Measurements from ENCODE around the gene SELENOH.

The SELENOH gene

GRCh38 chr11:57709802-57710367 lies 31.4 kb upstream of the SELENOH start:
- no peak overlapping the region for H3K4me3 ChIP-seq (ENCODE audit: low read length)
- H3K79me2 ChIP-seq (ENCODE audit: low read length), result peaks cover 59% of the 10 kb centered on the region
- H2AFZ ChIP-seq (ENCODE audit: low read length), result no peak overlapping the region
- H3K9me3 ChIP-seq (replicated peaks; ENCODE audit: insufficient read depth, low read length), result no peaks in the 10 kb centered on the region
- no peaks in the 10 kb centered on the region for H4K20me1 ChIP-seq (ENCODE audit: insufficient read depth, low read length)
- no peaks in the 10 kb centered on the region for H3K36me3 ChIP-seq (replicated peaks; ENCODE audit: insufficient read depth, low read length)
- DNase-seq, result no peak
- H3K4me2 ChIP-seq (ENCODE audit: low read depth, low read length), result no peak overlapping the region
- TF ChIP-seq EZH2 (optimal IDR thresholded peaks at IDR 0.05; ENCODE audit: low read depth, low read length) (no peak), EZH2phosphoT487 (IDR thresholded peaks at IDR 0.05; ENCODE audit: low read length) (no peak)
- TF ChIP-seq, protein P1, sequence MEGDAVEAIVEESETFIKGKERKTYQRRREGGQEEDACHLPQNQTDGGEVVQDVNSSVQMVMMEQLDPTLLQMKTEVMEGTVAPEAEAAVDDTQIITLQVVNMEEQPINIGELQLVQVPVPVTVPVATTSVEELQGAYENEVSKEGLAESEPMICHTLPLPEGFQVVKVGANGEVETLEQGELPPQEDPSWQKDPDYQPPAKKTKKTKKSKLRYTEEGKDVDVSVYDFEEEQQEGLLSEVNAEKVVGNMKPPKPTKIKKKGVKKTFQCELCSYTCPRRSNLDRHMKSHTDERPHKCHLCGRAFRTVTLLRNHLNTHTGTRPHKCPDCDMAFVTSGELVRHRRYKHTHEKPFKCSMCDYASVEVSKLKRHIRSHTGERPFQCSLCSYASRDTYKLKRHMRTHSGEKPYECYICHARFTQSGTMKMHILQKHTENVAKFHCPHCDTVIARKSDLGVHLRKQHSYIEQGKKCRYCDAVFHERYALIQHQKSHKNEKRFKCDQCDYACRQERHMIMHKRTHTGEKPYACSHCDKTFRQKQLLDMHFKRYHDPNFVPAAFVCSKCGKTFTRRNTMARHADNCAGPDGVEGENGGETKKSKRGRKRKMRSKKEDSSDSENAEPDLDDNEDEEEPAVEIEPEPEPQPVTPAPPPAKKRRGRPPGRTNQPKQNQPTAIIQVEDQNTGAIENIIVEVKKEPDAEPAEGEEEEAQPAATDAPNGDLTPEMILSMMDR (IDR thresholded peaks at IDR 0.05; ENCODE audit: low read length), result no peak
- H3K27me3 ChIP-seq (replicated peaks; ENCODE audit: insufficient read depth, low read length), result no peaks in the 10 kb centered on the region
- H3K4me1 ChIP-seq (ENCODE audit: low read length), result peaks cover 14% of the 10 kb centered on the region
- no peak overlapping the region for H3K27ac ChIP-seq (ENCODE audit: low read length)
- H3K9me2 ChIP-seq (replicated peaks; ENCODE audit: insufficient read depth, low read length), result no peaks in the 10 kb centered on the region
- H3F3A ChIP-seq (ENCODE audit: insufficient read depth, low read length), result 0 out of 2 replicates have a peak, but pooled peaks cover 7% of the 10 kb centered on the region
- no peak overlapping the region for H3K9ac ChIP-seq (ENCODE audit: low read length)

- H3K27me3 ChIP-seq (replicated peaks; ENCODE audit: insufficient read depth, low read length), result no peaks in the 10 kb centered on the region
- peak within 1 kb of the TSS; percentile 89 for H3K9ac ChIP-seq (ENCODE audit: low read length)
- H3F3A ChIP-seq (ENCODE audit: insufficient read depth, low read length), result 0 out of 2 replicates have a peak, but pooled peaks cover 7% of the 10 kb centered on the region
- no peaks in the 10 kb centered on the region for H4K20me1 ChIP-seq (ENCODE audit: insufficient read depth, low read length)
- H3K27ac ChIP-seq (ENCODE audit: low read length), result peak within 1 kb of the TSS; percentile 92
- peak; percentile 95 for DNase-seq
- no peaks in the 10 kb centered on the region for H3K36me3 ChIP-seq (replicated peaks; ENCODE audit: insufficient read depth, low read length)
- peak within 1 kb of the TSS; percentile 95 for H3K4me3 ChIP-seq (ENCODE audit: low read length)
- peaks cover 14% of the 10 kb centered on the region for H3K4me1 ChIP-seq (ENCODE audit: low read length)
- TF ChIP-seq EZH2phosphoT487 (IDR thresholded peaks at IDR 0.05; ENCODE audit: low read length) (no peak), EZH2 (optimal IDR thresholded peaks at IDR 0.05; ENCODE audit: low read depth, low read length) (no peak)
- TF ChIP-seq, protein P1 (IDR thresholded peaks at IDR 0.05; ENCODE audit: low read length), result no peak
- H2AFZ ChIP-seq (ENCODE audit: low read length), result peak within 1 kb of the TSS; percentile 83
- H3K4me2 ChIP-seq (ENCODE audit: low read depth, low read length), result peak within 1 kb of the TSS; percentile 94
- no peaks in the 10 kb centered on the region for H3K9me2 ChIP-seq (replicated peaks; ENCODE audit: insufficient read depth, low read length)
- no peaks in the 10 kb centered on the region for H3K9me3 ChIP-seq (replicated peaks; ENCODE audit: insufficient read depth, low read length)
- peaks cover 56% of the 10 kb centered on the region for H3K79me2 ChIP-seq (ENCODE audit: low read length)
Measured at GRCh38 chr11:57711414-57712255, 29.7 kb upstream of the SELENOH start, which contains the start of gene MED19. Gene MED19, minus strand, starts transcription at chr11:57712215. Its CDS starts 36 bp downstream, at chr11:57712179.

DNA sequence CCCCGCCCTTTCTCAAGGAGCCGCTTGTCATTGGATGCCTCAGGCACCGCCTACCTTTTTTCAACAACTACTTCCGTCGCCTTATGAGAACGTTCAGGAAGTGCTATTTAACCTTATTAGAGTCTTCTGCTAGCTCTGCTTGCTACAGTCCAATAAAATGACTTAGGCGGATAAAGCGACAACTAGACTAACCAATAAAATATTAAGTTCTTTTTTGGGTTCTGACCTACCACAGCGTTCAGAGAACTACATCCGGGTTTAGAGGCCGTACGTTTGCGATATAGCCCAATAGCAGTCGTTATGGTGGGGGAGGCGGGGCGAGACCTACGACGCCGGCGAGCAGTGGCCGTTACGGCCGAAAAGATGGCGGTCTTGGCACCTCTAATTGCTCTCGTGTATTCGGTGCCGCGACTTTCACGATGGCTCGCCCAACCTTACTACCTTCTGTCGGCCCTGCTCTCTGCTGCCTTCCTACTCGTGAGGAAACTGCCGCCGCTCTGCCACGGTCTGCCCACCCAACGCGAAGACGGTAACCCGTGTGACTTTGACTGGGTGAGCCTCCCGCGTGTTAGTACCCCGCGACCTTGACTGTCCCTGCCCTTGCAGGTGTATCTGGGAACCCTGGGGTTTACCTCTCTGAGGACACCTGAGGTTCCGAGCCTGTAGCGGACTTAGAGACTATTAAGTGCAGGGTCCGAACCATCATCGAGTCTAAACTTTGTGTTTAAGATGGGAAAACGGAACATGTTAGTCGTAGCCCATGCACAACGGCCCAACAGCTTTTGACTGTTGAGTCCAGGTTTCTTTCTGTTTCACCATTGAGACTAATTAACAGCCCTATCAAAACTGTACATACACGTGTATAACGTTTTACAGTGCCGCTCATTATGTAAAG lies 28.8 kb upstream of the SELENOH start, which contains the start of gene TMX2:
Gene TMX2 (plus strand): TSS at position 338 of the 895 bp plus-strand sequence. CDS start 26 bp downstream, at position 364.
- TF ChIP-seq EZH2phosphoT487 (IDR thresholded peaks at IDR 0.05; ENCODE audit: low read length), result no peak
- TF ChIP-seq, protein P1 (IDR thresholded peaks at IDR 0.05; ENCODE audit: low read length), result no peak
- TF ChIP-seq EZH2 (optimal IDR thresholded peaks at IDR 0.05; ENCODE audit: low read depth, low read length), result no peak
- Histone ChIP-seq H3F3A (ENCODE audit: insufficient read depth, low read length) (0 out of 2 replicates have a peak, but pooled peaks cover 7% of the 10 kb centered on the region), H3K9me2 (replicated peaks; ENCODE audit: insufficient read depth, low read length) (no peaks in the 10 kb centered on the region), H3K79me2 (ENCODE audit: low read length) (peaks cover 56% of the 10 kb centered on the region), H3K27me3 (replicated peaks; ENCODE audit: insufficient read depth, low read length) (no peaks in the 10 kb centered on the region), H3K4me3 (ENCODE audit: low read length) (peak within 1 kb of the TSS; percentile 95), H3K27ac (ENCODE audit: low read length) (peak within 1 kb of the TSS; percentile 92), H3K36me3 (replicated peaks; ENCODE audit: insufficient read depth, low read length) (no peaks in the 10 kb centered on the region), H3K4me1 (ENCODE audit: low read length) (peaks cover 14% of the 10 kb centered on the region), H3K4me2 (ENCODE audit: low read depth, low read length) (peak within 1 kb of the TSS; percentile 94), H4K20me1 (ENCODE audit: insufficient read depth, low read length) (no peaks in the 10 kb centered on the region), H3K9me3 (replicated peaks; ENCODE audit: insufficient read depth, low read length) (no peaks in the 10 kb centered on the region), H3K9ac (ENCODE audit: low read length) (peak within 1 kb of the TSS; percentile 89), H2AFZ (ENCODE audit: low read length) (peak within 1 kb of the TSS; percentile 83)
- peak; percentile 99 for DNase-seq
